HCT116 (cell line): ENCODE results near the gene CENPP. TPM values are rescaled to one million over a fixed set of nuclear protein-coding genes. Genes with fewer than 3 reads are reported as not detected.

Experiments
- ATAC-seq: fragments of 200-7000 bp; cut with Tn5 transposase; 2 replicates; pipeline ENCODE4 v1.9.1; 2020; ENCODE audit warnings: mild to moderate bottlenecking, moderate library complexity
- BruUV-seq: library from RNA; stranded (reverse); fragments of 400-500 nt; replicated peaks from 2 replicates; lab custom pipeline; 2021; lab: Mats Ljungman, UMichigan
- CTCF ChIA-PET: fragments of 300-600 bp; sonication (Branson Sonifier 250); formaldehyde crosslinking; loops from one replicate; lab custom pipeline; 2021; ENCODE audit warnings: antibody characterized with exemption; lab: Charles Lee
- POLR2A ChIA-PET: fragments of 300-600, 350-600 bp; sonication (Branson Sonifier 250); formaldehyde crosslinking; loops from one replicate; lab custom pipeline; 2021; ENCODE audit warnings: antibody characterized with exemption; lab: Charles Lee
- RAD21 ChIA-PET, 2 experiments: fragments of 300-600 bp; sonication (Branson Sonifier 250); formaldehyde crosslinking; loops; one replicate each; lab custom pipeline; 2023; ENCODE audit warnings: low total read pairs in 2 of 2; ENCODE audit not compliant: uncharacterized antibody in 2 of 2, unreplicated experiment in 2 of 2, low non-redundant PET in 1 of 2; lab: Charles Lee
- DNase-seq: peaks from one replicate; pipeline ENCODE4 v3.0.0-alpha.2; 2010; ENCODE audit warnings: low read depth, low spot score
- H2AFZ ChIP-seq: fragments of 200-600 bp; shearing (Covaris generic), sonication (generic); 2 replicates; pipeline ENCODE4 v1.6.1; 2017; ENCODE audit warnings: low read depth, mixed run types, mixed read lengths, antibody characterized with exemption, low read length; ENCODE audit not compliant: poor library complexity, severe bottlenecking
- H3K27ac ChIP-seq: 2 replicates; pipeline ENCODE4 v1.5.1; 2012; ENCODE audit warnings: low read depth, low read length
- H3K27me3 ChIP-seq: fragments of 200-600 bp; sonication (generic); 2 replicates; pipeline ENCODE4 v1.6.1; 2016; ENCODE audit warnings: mixed run types, low read length, mixed read lengths; ENCODE audit not compliant: insufficient read depth
- H3K36me3 ChIP-seq, 2 experiments: fragments of 200-500 bp in 1 of 2; fragments of 200-600 bp in 1 of 2; sonication (Bioruptor generic) in 1 of 2; sonication (generic) in 1 of 2; 2 replicates each; pipeline versions ENCODE4 v1.5.1 to v1.6.1; 2014 to 2016; ENCODE audit warnings: low read length in 2 of 2, inconsistent platforms in 1 of 2, mixed read lengths in 1 of 2, mixed run types in 1 of 2; ENCODE audit not compliant: insufficient read depth in 2 of 2, control insufficient read depth in 1 of 2
- H3K4me1 ChIP-seq, 2 experiments: fragments of 200-600 bp in 1 of 2; sonication (generic) in 1 of 2; 2 replicates each; pipeline versions ENCODE4 v1.5.1 to v1.6.1; 2012 to 2017; ENCODE audit warnings: low read length in 2 of 2, inconsistent platforms in 1 of 2, mild to moderate bottlenecking in 1 of 2, mixed read lengths in 1 of 2, mixed run types in 1 of 2, moderate library complexity in 1 of 2; ENCODE audit not compliant: insufficient read depth in 2 of 2, control insufficient read depth in 1 of 2
- H3K4me2 ChIP-seq: fragments of 200-600 bp; sonication (generic); 2 replicates; pipeline ENCODE4 v1.6.1; 2017; ENCODE audit warnings: mixed run types, low read length, mixed read lengths
- H3K4me3 ChIP-seq, 2 experiments: fragments of 200-600 bp in 1 of 2; sonication (generic) in 1 of 2; replicated peaks in 1 of 2; 2 replicates each; pipeline ENCODE4 v1.5.1; 2011 to 2016; ENCODE audit warnings: low read length in 2 of 2, control low read depth in 1 of 2, low read depth in 1 of 2, mild to moderate bottlenecking in 1 of 2, mixed read lengths in 1 of 2, mixed run types in 1 of 2
- H3K79me2 ChIP-seq: fragments of 200-600 bp; sonication (generic); 2 replicates; pipeline ENCODE4 v1.6.1; 2017; ENCODE audit warnings: mild to moderate bottlenecking, mixed run types, low read length, moderate library complexity, mixed read lengths; ENCODE audit not compliant: insufficient read depth
- H3K9ac ChIP-seq: fragments of 200-600 bp; sonication (generic); 2 replicates; pipeline ENCODE4 v1.6.1; 2016; ENCODE audit warnings: low read length, mixed read lengths
- H3K9me2 ChIP-seq: fragments of 200-600 bp; sonication (generic), shearing (Covaris generic); 2 replicates; pipeline ENCODE4 v1.6.1; 2017; ENCODE audit warnings: mixed run types, mild to moderate bottlenecking, moderate library complexity; ENCODE audit not compliant: insufficient read depth
- H3K9me3 ChIP-seq, 2 experiments: fragments of 200-500 bp in 1 of 2; fragments of 200-600 bp in 1 of 2; sonication (Bioruptor generic) in 1 of 2; sonication (generic) in 1 of 2; 2 replicates each; pipeline ENCODE4 v1.6.1; 2014 to 2017; ENCODE audit warnings: low read length in 2 of 2, mixed read lengths in 2 of 2, inconsistent platforms in 1 of 2, low read depth in 1 of 2, mild to moderate bottlenecking in 1 of 2, mixed run types in 1 of 2, moderate library complexity in 1 of 2; ENCODE audit not compliant: control insufficient read depth in 1 of 2, insufficient read depth in 1 of 2
- H4K20me1 ChIP-seq: fragments of 200-600 bp; sonication (generic), shearing (Covaris generic); 2 replicates; pipeline ENCODE4 v1.6.1; 2017; ENCODE audit warnings: mixed run types, mild to moderate bottlenecking, moderate library complexity; ENCODE audit not compliant: insufficient read depth
- CBX3 ChIP-seq: IDR thresholded peaks from 2 replicates; pipeline ENCODE4 v1.6.1; 2012; ENCODE audit warnings: low read depth
- CEBPB ChIP-seq: IDR thresholded peaks from 2 replicates; pipeline ENCODE4 v1.6.1; 2012; ENCODE audit warnings: low read depth
- POLR2A ChIP-seq: IDR thresholded peaks from 2 replicates; pipeline ENCODE4 v1.7.0; 2011; ENCODE audit warnings: borderline replicate concordance; ENCODE audit not compliant: insufficient read depth, insufficient read length; ENCODE audit errors: extremely low read depth
- RAD21 ChIP-seq: IDR thresholded peaks from 2 replicates; pipeline ENCODE4 v1.6.1; 2012; ENCODE audit warnings: low read depth, mild to moderate bottlenecking
- SP1 ChIP-seq: IDR thresholded peaks from 2 replicates; pipeline ENCODE4 v1.6.1; 2012; ENCODE audit warnings: low read depth
- YY1 ChIP-seq: IDR thresholded peaks from 2 replicates; pipeline ENCODE4 v1.6.1; 2011; ENCODE audit warnings: low read length, low read depth, moderate library complexity, mild to moderate bottlenecking; ENCODE audit not compliant: insufficient replicate concordance; ENCODE audit errors: extremely low read depth
- ZNF274 ChIP-seq: fragments of 200-500 bp; sonication (Bioruptor generic); IDR thresholded peaks from 2 replicates; pipeline ENCODE4 v1.6.1; 2014; ENCODE audit warnings: mild to moderate bottlenecking, low read depth, low read length, inconsistent platforms
- intact Hi-C: fragments of 100-400 bp; cut with micrococcal nuclease; formaldehyde crosslinking; loops from 2 replicates; pipeline ENCODE4 v1.10.0; 2022
- total RNA-seq: library from RNA; stranded (reverse); gene quantifications from one replicate; pipeline ENCODE4 v1.2.1, GENCODE V29; 2021; ENCODE audit not compliant: unreplicated experiment
- TF ChIP-seq, protein P1 (sequence below): IDR thresholded peaks from 2 replicates; pipeline ENCODE4 v1.6.1; 2012
- TF ChIP-seq, protein P2 (sequence below), 3 experiments: fragments of 200-600 bp in 1 of 3; sonication (generic) in 1 of 3; IDR thresholded peaks in 2 of 3; conservative IDR thresholded peaks in 1 of 3; 2 replicates each; pipeline ENCODE4 v1.5.1; 2012 to 2017; ENCODE audit warnings: low read depth in 2 of 3, low read length in 2 of 3, antibody characterized with exemption in 1 of 3, borderline replicate concordance in 1 of 3, control low read depth in 1 of 3, mild to moderate bottlenecking in 1 of 3, mixed read lengths in 1 of 3, mixed run types in 1 of 3, moderate library complexity in 1 of 3; ENCODE audit not compliant: insufficient read depth in 1 of 3

CENPP gene
- total RNA-seq, 1 experiment from 2014 or later = 7.0 TPM

DNA sequence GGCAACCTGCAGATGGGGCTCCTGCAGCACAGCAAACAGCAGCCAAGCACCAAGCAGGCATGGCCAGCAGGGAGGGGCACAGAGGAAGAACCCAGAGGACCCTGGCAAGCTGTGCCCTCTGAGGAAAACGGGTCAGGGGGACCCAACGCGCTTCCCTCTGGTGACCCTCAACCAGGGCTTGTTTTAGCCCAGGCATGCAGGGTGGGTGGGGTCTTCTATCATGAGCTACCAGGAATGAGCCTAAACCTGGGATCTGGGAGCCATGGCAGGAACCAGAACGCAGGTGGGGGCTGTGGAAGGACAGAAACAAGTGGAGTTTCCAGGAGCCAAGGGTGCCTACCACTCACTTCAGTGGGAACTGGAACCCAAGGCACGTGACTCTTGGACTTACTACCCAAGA is 323.3 kb downstream of the CENPP start:
- Histone ChIP-seq H3K36me3 (peaks cover 10 to 21% of the 10 kb centered on the region in 2 experiments; a peak in 3 of 4 replicates), H4K20me1 (no peaks in the 10 kb centered on the region), H3K9me3 (no peaks in the 10 kb centered on the region), H3K4me2 (no peak overlapping the region), H3K9ac (no peak overlapping the region), H3K79me2 (peaks cover 14% of the 10 kb centered on the region; the same call in 1 of the 2 replicates), H3K4me3 (no peak overlapping the region), H3K27ac (no peak overlapping the region), H3K27me3 (no peaks in the 10 kb centered on the region), H3K4me1 (no peaks in the 10 kb centered on the region), H3K9me2 (no peaks in the 10 kb centered on the region), H2AFZ (no peak overlapping the region)
- DNase-seq (no peak), ATAC-seq (no peak)
- ChIA-PET RAD21 (no interaction called here), POLR2A (no interaction called here), CTCF (no interaction called here)
- BruUV-seq = no TSS peak
- TF ChIP-seq CEBPB (no peak), POLR2A (no peak), RAD21 (no peak), ZNF274 (no peak), SP1 (no peak)
- intact Hi-C loops = no loop called here

DNA sequence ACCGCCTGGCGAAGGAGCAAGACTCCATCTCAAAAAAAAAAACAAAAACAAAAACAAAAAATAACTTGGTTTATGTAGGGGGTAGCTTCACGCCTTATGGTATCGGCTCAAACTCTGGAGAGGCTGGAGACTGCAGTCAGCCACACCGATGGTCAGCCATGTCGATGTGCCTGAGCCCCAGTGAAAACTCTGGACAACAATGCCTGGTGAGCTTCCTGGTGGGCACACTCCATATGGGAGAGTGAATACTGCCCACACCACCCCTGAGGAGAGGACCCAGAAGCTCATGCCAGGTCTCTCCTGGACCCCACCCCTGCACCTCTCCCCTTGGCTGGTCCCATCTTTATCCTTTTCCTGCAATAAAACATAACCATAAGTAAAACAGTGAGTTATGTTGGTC is 324.5 kb downstream of the CENPP start:
- Histone ChIP-seq H3K4me2 (no peak overlapping the region), H3K27me3 (no peaks in the 10 kb centered on the region), H2AFZ (no peak overlapping the region), H3K9ac (no peak overlapping the region), H3K9me2 (no peaks in the 10 kb centered on the region), H3K9me3 (no peaks in the 10 kb centered on the region), H3K36me3 (peaks cover 7 to 23% of the 10 kb centered on the region in 2 experiments; a peak in 3 of 4 replicates), H3K4me1 (no peaks in the 10 kb centered on the region), H3K79me2 (peaks cover 21% of the 10 kb centered on the region), H4K20me1 (no peaks in the 10 kb centered on the region), H3K4me3 (no peak overlapping the region), H3K27ac (no peak overlapping the region)
- DNase-seq (no peak), ATAC-seq (no peak)
- POLR2A ChIA-PET = no interaction called here
- CTCF ChIA-PET = no interaction called here
- no TSS peak for BruUV-seq
- RAD21 ChIA-PET = no interaction called here
- no peak for TF ChIP-seq POLR2A
- TF ChIP-seq, protein P1, sequence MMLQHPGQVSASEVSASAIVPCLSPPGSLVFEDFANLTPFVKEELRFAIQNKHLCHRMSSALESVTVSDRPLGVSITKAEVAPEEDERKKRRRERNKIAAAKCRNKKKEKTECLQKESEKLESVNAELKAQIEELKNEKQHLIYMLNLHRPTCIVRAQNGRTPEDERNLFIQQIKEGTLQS = no peak
- TF ChIP-seq, protein P2, sequence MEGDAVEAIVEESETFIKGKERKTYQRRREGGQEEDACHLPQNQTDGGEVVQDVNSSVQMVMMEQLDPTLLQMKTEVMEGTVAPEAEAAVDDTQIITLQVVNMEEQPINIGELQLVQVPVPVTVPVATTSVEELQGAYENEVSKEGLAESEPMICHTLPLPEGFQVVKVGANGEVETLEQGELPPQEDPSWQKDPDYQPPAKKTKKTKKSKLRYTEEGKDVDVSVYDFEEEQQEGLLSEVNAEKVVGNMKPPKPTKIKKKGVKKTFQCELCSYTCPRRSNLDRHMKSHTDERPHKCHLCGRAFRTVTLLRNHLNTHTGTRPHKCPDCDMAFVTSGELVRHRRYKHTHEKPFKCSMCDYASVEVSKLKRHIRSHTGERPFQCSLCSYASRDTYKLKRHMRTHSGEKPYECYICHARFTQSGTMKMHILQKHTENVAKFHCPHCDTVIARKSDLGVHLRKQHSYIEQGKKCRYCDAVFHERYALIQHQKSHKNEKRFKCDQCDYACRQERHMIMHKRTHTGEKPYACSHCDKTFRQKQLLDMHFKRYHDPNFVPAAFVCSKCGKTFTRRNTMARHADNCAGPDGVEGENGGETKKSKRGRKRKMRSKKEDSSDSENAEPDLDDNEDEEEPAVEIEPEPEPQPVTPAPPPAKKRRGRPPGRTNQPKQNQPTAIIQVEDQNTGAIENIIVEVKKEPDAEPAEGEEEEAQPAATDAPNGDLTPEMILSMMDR (IDR thresholded peaks at IDR 0.05 in 2 of 3, conservative IDR thresholded peaks at IDR 0.05 in 1 of 3; ENCODE audit: borderline replicate concordance in 1 of 3, insufficient read depth in 1 of 3, low read depth in 2 of 3, low read length in 2 of 3) = no peak
- TF ChIP-seq YY1 = no peak
- no peak for TF ChIP-seq CBX3
- no peak for TF ChIP-seq CEBPB
- intact Hi-C loops = no loop called here
